Renal pelvis (tissue), 4 donors: Measurements from ENCODE around the gene ATP9B. TPM values are rescaled to one million over a fixed set of nuclear protein-coding genes. Genes with fewer than 3 reads are reported as not detected.

ENCODE experiments used
- DNase-seq: peaks from one replicate; pipeline ENCODE4 v3.0.0-alpha.2; 2013
- polyA plus RNA-seq, 3 donors: library from polyadenylated mRNA; unstranded; fragments of 120-200 nt; gene quantifications; one replicate each; pipeline ENCODE4 v1.2.1, GENCODE V29; 2013; ENCODE audit not compliant: insufficient read length in 3 of 3

ATP9B gene
- polyA plus RNA-seq, 3 donors = 27.8 to 39.5 (median 36.3) TPM

- DNase-seq = no peak
Measured at GRCh38 chr18:79379251-79379905, 310.2 kb downstream of the ATP9B start.

DNA sequence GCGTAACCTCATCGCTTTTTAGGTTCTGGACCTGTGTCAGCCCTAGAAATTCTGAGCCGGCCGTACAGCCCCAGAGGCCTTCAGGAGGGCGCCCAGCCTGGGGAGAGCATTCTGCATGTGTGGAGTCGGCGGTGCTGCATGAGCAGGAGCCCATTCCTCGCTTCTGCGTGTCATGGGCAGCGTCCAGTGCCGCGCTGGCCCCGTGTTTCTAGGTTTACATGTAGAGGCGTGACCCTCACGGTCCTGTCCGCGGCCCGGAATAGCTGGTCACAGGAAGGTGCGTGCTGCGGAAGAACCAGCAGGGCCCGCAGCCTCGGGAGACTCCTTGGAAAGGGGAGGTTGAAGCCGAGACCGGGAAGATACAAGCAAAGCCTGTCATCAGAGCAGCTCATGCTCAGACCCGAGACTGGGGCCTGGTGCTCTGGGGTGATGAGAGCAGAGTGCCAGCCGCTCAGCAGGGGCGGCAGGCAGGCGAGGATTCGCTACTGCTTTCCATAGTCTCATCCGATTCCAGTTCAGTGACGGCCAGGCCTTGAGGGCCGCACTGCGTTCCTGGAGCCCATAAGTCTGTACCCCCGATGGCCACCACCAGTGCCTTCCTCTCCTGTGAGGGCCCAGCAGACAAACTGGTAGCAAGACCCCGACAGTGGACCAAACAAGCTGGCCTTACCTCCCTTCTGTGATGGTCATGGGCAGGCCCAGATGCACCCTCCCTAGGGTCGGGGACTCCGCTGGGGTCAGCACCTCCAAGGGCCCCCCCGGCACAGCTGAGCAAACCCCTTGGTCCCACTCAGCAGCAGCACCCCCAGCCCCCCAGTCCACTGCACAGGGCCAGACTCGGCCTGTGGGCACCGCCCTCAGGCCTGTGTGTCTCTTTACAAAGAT lies 311.0 kb downstream of the ATP9B start:
- DNase-seq = no peak

- no peak for DNase-seq
Measured at GRCh38 chr18:79380816-79381806, 311.9 kb downstream of the ATP9B start.

GRCh38 chr18:79381811-79382311 lies 312.7 kb downstream of the ATP9B start:
- DNase-seq = no peak

DNA sequence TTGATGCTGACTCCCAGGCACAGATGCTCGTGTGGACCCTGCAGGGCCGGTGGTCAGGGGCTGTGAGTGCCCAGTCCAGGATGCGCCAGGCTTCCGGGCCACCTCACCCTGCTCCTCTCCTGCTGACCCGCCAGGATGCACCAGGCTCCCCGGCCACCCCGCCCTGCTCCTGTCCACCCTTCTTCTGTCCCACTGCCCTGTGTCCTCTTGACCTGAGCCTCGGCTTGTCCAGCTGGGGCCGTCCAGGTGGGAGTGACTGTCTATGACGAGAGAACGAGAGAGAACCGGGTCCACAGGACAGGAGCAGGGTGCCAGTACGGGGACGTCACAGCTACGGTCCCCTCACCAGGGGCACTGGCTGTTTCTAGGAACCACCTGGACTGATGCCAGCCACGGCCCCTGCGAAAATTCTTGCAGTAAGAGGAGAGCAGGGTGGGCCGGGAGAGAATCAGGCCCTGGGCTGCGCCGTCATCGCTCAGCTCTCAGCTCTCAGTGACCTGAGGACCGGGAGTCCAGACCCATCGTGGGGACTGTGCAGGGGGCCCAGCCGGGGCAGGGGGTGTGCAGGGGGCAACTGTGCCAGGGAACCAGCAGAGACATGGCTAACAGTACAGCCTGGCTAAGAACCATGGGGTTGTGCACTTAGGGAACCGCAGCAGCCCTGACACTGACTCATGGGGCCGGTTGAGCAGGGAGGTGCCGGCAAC lies 313.6 kb downstream of the ATP9B start:
- DNase-seq = no peak

GRCh38 chr18:79383388-79384056 lies 314.3 kb downstream of the ATP9B start:
- DNase-seq = no peak

- DNase-seq = no peak
Measured at GRCh38 chr18:79384151-79384807, 315.1 kb downstream of the ATP9B start.

DNA sequence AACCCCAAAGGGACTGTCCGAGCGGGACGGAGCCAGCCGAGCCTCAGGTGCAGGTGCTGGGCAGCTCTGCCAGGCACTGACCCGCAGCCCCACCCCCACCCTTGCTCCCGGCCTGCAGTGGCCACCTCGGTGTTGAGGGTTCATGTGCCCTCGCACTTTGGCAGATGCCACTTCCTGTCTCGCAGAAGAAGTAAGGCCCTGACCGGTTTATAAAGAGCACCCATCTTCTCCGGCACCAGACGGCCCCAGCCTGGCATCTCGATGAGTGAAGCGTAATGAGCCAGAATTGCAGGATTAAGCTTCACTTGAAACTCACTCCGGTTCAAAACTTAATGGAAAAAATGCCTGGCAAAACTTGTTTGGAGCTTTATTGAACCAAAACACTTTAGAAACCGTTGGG lies 315.6 kb downstream of the ATP9B start:
- no peak for DNase-seq

GRCh38 chr18:79385326-79385707 lies 316.1 kb downstream of the ATP9B start:
- DNase-seq = no peak

DNA sequence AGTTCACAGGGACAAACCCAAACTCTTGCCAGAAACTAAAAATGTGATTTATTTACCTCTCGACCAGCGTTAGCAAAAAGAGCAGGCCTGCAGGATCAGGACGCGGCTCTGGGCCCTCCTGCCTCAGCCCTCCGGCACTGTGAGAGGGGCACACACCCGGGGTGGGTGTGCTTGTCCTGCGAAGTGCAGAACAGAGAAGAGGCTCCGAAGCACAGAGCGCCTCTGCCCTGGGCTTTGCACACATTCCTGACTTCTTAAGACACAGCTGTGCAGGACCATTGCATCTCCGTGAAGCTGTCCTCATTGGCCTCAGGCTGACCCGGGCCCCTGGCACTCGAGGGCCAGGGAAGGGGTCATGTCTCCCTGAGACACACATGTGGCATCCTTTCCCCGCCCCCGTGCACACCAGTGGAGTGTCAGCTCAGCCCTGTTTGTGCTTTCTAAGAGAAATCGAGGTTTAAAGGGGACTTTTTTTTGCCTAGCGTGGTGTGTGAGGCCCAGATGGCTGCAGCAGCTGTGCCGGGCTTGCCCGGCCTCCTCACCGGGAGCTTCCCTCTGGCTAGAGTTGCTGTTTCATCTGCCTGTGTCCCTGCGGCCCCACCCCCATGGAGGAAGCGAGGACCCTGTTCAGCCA lies 316.6 kb downstream of the ATP9B start:
- DNase-seq = no peak

DNA sequence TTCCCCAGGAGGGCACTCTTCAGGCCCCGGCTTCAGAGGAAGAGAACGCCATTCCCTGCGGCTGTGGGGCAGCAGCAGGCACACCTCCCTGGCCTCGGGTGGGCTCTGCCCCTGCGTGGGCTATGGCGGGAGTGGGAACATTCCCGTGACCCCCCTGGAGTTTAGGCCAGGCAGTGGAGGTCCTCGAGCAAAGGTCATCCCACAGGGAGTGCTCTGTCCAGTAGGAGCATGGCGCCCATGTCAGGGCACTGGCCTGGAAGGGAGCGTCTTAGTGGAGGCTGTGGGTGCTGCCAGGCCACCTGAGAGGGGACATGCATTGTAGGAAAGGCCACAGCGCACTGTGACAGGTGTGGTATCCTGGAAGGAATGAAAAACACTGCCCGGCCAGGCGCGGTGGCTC lies 317.4 kb downstream of the ATP9B start:
- no peak for DNase-seq

- no peak for DNase-seq
Measured at GRCh38 chr18:79387214-79387613, 318.0 kb downstream of the ATP9B start.

DNA sequence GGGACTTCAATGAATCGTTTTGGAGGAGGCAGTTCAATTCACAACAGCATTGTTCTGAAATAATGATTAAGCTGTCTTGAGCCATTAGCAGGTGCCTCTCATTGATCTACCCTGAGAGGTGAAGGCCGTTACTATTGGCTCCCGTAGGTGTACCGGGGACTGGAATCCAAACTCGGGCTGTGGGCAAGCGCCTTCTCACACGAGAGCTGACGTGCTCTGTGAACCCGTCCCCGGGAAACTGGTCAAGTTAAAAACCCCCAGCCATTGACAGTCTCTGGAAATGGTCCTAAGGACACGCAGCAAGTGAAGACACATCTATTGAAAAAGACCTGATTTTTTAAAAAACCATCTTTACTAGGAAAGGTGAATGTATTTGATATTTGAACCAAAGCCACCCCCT lies 318.4 kb downstream of the ATP9B start:
- DNase-seq = no peak

- DNase-seq = no peak
Measured at GRCh38 chr18:79388043-79388442, 318.8 kb downstream of the ATP9B start.

- DNase-seq = no peak
Measured at GRCh38 chr18:79389689-79390088, 320.5 kb downstream of the ATP9B start.

GRCh38 chr18:79392226-79392625 lies 323.0 kb downstream of the ATP9B start:
- DNase-seq = no peak

DNA sequence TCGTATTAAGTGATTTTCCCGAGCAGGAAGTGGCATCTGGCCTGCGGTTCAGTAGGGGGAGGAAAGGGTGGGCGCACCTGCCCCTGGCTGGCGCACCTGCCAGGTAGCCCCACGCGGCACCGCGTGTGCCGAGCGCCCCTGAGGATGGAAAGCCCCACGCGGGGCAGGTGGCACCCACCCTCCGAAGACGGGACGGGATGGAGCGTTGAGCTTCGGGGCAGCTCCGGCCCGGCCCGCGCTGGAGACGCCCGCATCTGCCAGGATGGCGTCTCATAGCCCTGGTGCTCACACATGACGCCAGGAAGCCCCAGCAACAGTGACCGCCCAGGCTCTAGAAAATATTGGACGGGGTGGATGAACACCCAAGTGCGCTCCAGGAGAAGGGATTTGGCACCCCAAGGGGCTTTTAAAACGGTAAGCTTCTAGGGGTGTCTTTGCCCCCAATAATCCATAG lies 324.0 kb downstream of the ATP9B start:
- DNase-seq = no peak

- DNase-seq = peak; percentile 88
Measured at GRCh38 chr18:79393635-79394533, 324.7 kb downstream of the ATP9B start.
